Activated CD4-positive, alpha-beta T cell treated with anti-CD3 and anti-CD28 coated beads, Interleukin-2, amount 10 ng/mL, durations not matched to agents 24 days and 14 days (primary cell): ENCODE data around the gene EFL1. TPM values are rescaled to one million over a fixed set of nuclear protein-coding genes. Genes with fewer than 3 reads are reported as not detected.
A peak's percentile ranks its signal among the peaks of the same experiment; 100 is the strongest.
"Not testable (repeated sequence)": the region's sequence is repeated elsewhere in the genome, so short reads cannot be mapped to it uniquely, and the experiment has no call there.

Source experiments
- DNase-seq: peaks from one replicate; pipeline ENCODE4 v3.0.0; 2022
- H3K27ac Mint-ChIP-seq: one replicate; pipeline ENCODE4 v1.8.0; 2022; ENCODE audit warnings: mild to moderate bottlenecking, mixed read lengths
- H3K27me3 Mint-ChIP-seq: one replicate; pipeline ENCODE4 v1.8.0; 2022; ENCODE audit warnings: mixed read lengths
- H3K36me3 Mint-ChIP-seq: one replicate; pipeline ENCODE4 v1.8.0; 2022; ENCODE audit warnings: low read depth, mild to moderate bottlenecking, mixed read lengths
- H3K4me1 Mint-ChIP-seq: one replicate; pipeline ENCODE4 v1.8.0; 2021; ENCODE audit warnings: mixed read lengths
- H3K4me3 Mint-ChIP-seq: one replicate; pipeline ENCODE4 v1.8.0; 2022; ENCODE audit warnings: mild to moderate bottlenecking, moderate library complexity, mixed read lengths
- H3K9me3 Mint-ChIP-seq: one replicate; pipeline ENCODE4 v1.8.0; 2021; ENCODE audit warnings: mixed read lengths
- intact Hi-C: fragments of 100-400 bp; cut with micrococcal nuclease; formaldehyde crosslinking; loops from one replicate; pipeline ENCODE4 v1.15.1; 2023
- total RNA-seq: library from RNA; stranded (reverse); gene quantifications from 2 replicates; pipeline ENCODE4 v1.2.3, GENCODE V29; 2022

Gene EFL1
- total RNA-seq, 1 donor from 2014 or later = 27.2 TPM

GRCh38 chr15:82261566-82262421 lies 740 bp downstream of the EFL1 start:
- Mint-ChIP-seq H3K27ac (peak overlapping the region; percentile 92), H3K36me3 (peaks cover 30% of the 10 kb centered on the region), H3K4me3 (peak overlapping the region; percentile 96), H3K4me1 (peaks cover 28% of the 10 kb centered on the region)
- peak; percentile 77 for DNase-seq
- H3K27me3 Mint-ChIP-seq, H3K9me3 Mint-ChIP-seq: not testable (repeated sequence)
- intact Hi-C loops = loop anchor here (1.0 kb wide), 2 partner anchors 26 to 215 kb away; partner anchors contain the start of gene MEX3B

- H3K9me3 Mint-ChIP-seq, H3K27me3 Mint-ChIP-seq: not testable (repeated sequence)
Measured at GRCh38 chr15:82248261-82248660, 14.3 kb downstream of the EFL1 start.

GRCh38 chr15:82245956-82246355 lies 16.6 kb downstream of the EFL1 start:
- H3K27ac Mint-ChIP-seq, H3K4me3 Mint-ChIP-seq, DNase-seq, intact Hi-C loops, H3K9me3 Mint-ChIP-seq, H3K27me3 Mint-ChIP-seq: not testable (repeated sequence)
- Mint-ChIP-seq H3K36me3 (peaks cover 23% of the 10 kb centered on the region), H3K4me1 (peaks cover 22% of the 10 kb centered on the region)

More at GRCh38 chr15:82248261-82248660, 14.3 kb downstream of the EFL1 start:
- DNase-seq, H3K27ac Mint-ChIP-seq, H3K4me3 Mint-ChIP-seq, intact Hi-C loops: not testable (repeated sequence)
- Mint-ChIP-seq H3K4me1 (peaks cover 16% of the 10 kb centered on the region), H3K36me3 (peaks cover 28% of the 10 kb centered on the region)

GRCh38 chr15:82243644-82244043 lies 18.9 kb downstream of the EFL1 start:
- H3K27ac Mint-ChIP-seq, intact Hi-C loops, H3K9me3 Mint-ChIP-seq, DNase-seq, H3K4me3 Mint-ChIP-seq, H3K27me3 Mint-ChIP-seq: not testable (repeated sequence)
- Mint-ChIP-seq H3K36me3 (peaks cover 35% of the 10 kb centered on the region), H3K4me1 (peaks cover 22% of the 10 kb centered on the region)

- intact Hi-C loops, H3K27ac Mint-ChIP-seq, H3K4me3 Mint-ChIP-seq, H3K9me3 Mint-ChIP-seq, DNase-seq, H3K27me3 Mint-ChIP-seq: not testable (repeated sequence)
- H3K4me1 Mint-ChIP-seq = peaks cover 18% of the 10 kb centered on the region
- peaks cover 38% of the 10 kb centered on the region for H3K36me3 Mint-ChIP-seq
Measured at GRCh38 chr15:82241836-82242499, 20.6 kb downstream of the EFL1 start.

- intact Hi-C loops = no loop called here
- Mint-ChIP-seq H3K4me1 (peaks cover 7% of the 10 kb centered on the region), H3K9me3 (no peaks in the 10 kb centered on the region), H3K27ac (peak overlapping the region; percentile 12), H3K4me3 (no peak overlapping the region), H3K36me3 (peaks cover 37% of the 10 kb centered on the region), H3K27me3 (no peaks in the 10 kb centered on the region)
- DNase-seq = no peak
Measured at GRCh38 chr15:82239685-82240391, 22.7 kb downstream of the EFL1 start.

- H3K4me1 Mint-ChIP-seq, H3K9me3 Mint-ChIP-seq, intact Hi-C loops, H3K27ac Mint-ChIP-seq, H3K27me3 Mint-ChIP-seq, DNase-seq, H3K4me3 Mint-ChIP-seq: not testable (repeated sequence)
- H3K36me3 Mint-ChIP-seq = peaks cover 36% of the 10 kb centered on the region
Measured at GRCh38 chr15:82237944-82238534, 24.5 kb downstream of the EFL1 start.

GRCh38 chr15:82231842-82232241 lies 30.7 kb downstream of the EFL1 start:
- no peaks in the 10 kb centered on the region for H3K9me3 Mint-ChIP-seq
- no peak overlapping the region for H3K27ac Mint-ChIP-seq
- H3K4me1 Mint-ChIP-seq = peaks cover 6% of the 10 kb centered on the region
- no peak for DNase-seq
- no peak overlapping the region for H3K4me3 Mint-ChIP-seq
- intact Hi-C loops = no loop called here
- no peaks in the 10 kb centered on the region for H3K27me3 Mint-ChIP-seq
- H3K36me3 Mint-ChIP-seq = peaks cover 31% of the 10 kb centered on the region

GRCh38 chr15:82231233-82231632 lies 31.3 kb downstream of the EFL1 start:
- Mint-ChIP-seq H3K36me3 (peaks cover 32% of the 10 kb centered on the region), H3K27me3 (no peaks in the 10 kb centered on the region), H3K4me3 (no peak overlapping the region), H3K27ac (no peak overlapping the region), H3K4me1 (peaks cover 6% of the 10 kb centered on the region), H3K9me3 (no peaks in the 10 kb centered on the region)
- intact Hi-C loops = no loop called here
- DNase-seq = no peak

GRCh38 chr15:82228750-82229149 lies 33.8 kb downstream of the EFL1 start:
- no peak for DNase-seq
- Mint-ChIP-seq H3K36me3 (peaks cover 35% of the 10 kb centered on the region), H3K4me1 (peaks cover 6% of the 10 kb centered on the region), H3K9me3 (no peaks in the 10 kb centered on the region), H3K27ac (no peak overlapping the region), H3K27me3 (no peaks in the 10 kb centered on the region), H3K4me3 (no peak overlapping the region)
- intact Hi-C loops = no loop called here

GRCh38 chr15:82221535-82221934 lies 41.0 kb downstream of the EFL1 start:
- H3K9me3 Mint-ChIP-seq, H3K27me3 Mint-ChIP-seq, H3K27ac Mint-ChIP-seq, H3K4me1 Mint-ChIP-seq, intact Hi-C loops, H3K4me3 Mint-ChIP-seq: not testable (repeated sequence)
- DNase-seq = peak; percentile 71
- H3K36me3 Mint-ChIP-seq = peaks cover 31% of the 10 kb centered on the region

- H3K27me3 Mint-ChIP-seq, H3K4me1 Mint-ChIP-seq, H3K4me3 Mint-ChIP-seq, H3K27ac Mint-ChIP-seq, DNase-seq, H3K9me3 Mint-ChIP-seq, intact Hi-C loops: not testable (repeated sequence)
- peaks cover 25% of the 10 kb centered on the region for H3K36me3 Mint-ChIP-seq
Measured at GRCh38 chr15:82216092-82216491, 46.4 kb downstream of the EFL1 start.

GRCh38 chr15:82212201-82212600 lies 50.3 kb downstream of the EFL1 start:
- DNase-seq, H3K4me1 Mint-ChIP-seq, H3K27ac Mint-ChIP-seq, H3K4me3 Mint-ChIP-seq, intact Hi-C loops, H3K9me3 Mint-ChIP-seq, H3K27me3 Mint-ChIP-seq: not testable (repeated sequence)
- peaks cover 17% of the 10 kb centered on the region for H3K36me3 Mint-ChIP-seq
